Ishikawa (cell line): Measurements from ENCODE around the gene LRRC39.
A peak's percentile ranks its signal among the peaks of the same experiment; 100 is the strongest.

Experiments
- CEBPB ChIP-seq: IDR thresholded peaks from 2 replicates; pipeline ENCODE4 v1.6.1; 2012
- CREB1 ChIP-seq: IDR thresholded peaks from 2 replicates; pipeline ENCODE4 v1.6.1; 2012; ENCODE audit warnings: low read depth
- EGR1 ChIP-seq: IDR thresholded peaks from 2 replicates; pipeline ENCODE4 v1.6.1; 2012
- EP300 ChIP-seq: IDR thresholded peaks from 2 replicates; pipeline ENCODE4 v1.6.1; 2012; ENCODE audit warnings: borderline replicate concordance
- FOXM1 ChIP-seq: IDR thresholded peaks from 2 replicates; pipeline ENCODE4 v1.6.1; 2012; ENCODE audit warnings: low read depth, borderline replicate concordance
- MAX ChIP-seq: IDR thresholded peaks from 2 replicates; pipeline ENCODE4 v1.6.1; 2012
- NFIC ChIP-seq: IDR thresholded peaks from 2 replicates; pipeline ENCODE4 v1.6.1; 2012
- RAD21 ChIP-seq: IDR thresholded peaks from 2 replicates; pipeline ENCODE4 v1.6.1; 2012; ENCODE audit warnings: low read depth
- REST ChIP-seq: IDR thresholded peaks from 2 replicates; pipeline ENCODE4 v1.6.1; 2012; ENCODE audit warnings: low read depth, mild to moderate bottlenecking
- TAF1 ChIP-seq: IDR thresholded peaks from 2 replicates; pipeline ENCODE4 v1.6.1; 2012; ENCODE audit warnings: low read depth, mild to moderate bottlenecking
- TCF12 ChIP-seq: IDR thresholded peaks from 2 replicates; pipeline ENCODE4 v1.6.1; 2012; ENCODE audit warnings: low read depth
- TEAD4 ChIP-seq: IDR thresholded peaks from 2 replicates; pipeline ENCODE4 v1.6.1; 2012
- USF1 ChIP-seq: IDR thresholded peaks from 2 replicates; pipeline ENCODE4 v1.6.1; 2012
- YY1 ChIP-seq: IDR thresholded peaks from 2 replicates; pipeline ENCODE4 v1.6.1; 2012; ENCODE audit warnings: low read depth
- ZBTB7A ChIP-seq: IDR thresholded peaks from 2 replicates; pipeline ENCODE4 v1.6.1; 2012; ENCODE audit warnings: low read depth

Gene LRRC39

GRCh38 chr1:100142343-100142742, 35.7 kb downstream of the LRRC39 start:
- TF ChIP-seq TAF1 (no peak), REST (no peak), YY1 (no peak), EGR1 (no peak), CREB1 (no peak), TCF12 (no peak)

- TF ChIP-seq EGR1 (no peak), FOXM1 (no peak), EP300 (no peak), NFIC (no peak), CREB1 (no peak), MAX (no peak), REST (no peak)
Observed at GRCh38 chr1:100141192-100141591, 36.9 kb downstream of the LRRC39 start.

- no peak for TF ChIP-seq CREB1
- no peak for TF ChIP-seq USF1
- TF ChIP-seq EGR1, result no peak
- TF ChIP-seq CEBPB, result no peak
- no peak for TF ChIP-seq TEAD4
- TF ChIP-seq ZBTB7A, result no peak
Observed at GRCh38 chr1:100137602-100138001, 40.5 kb downstream of the LRRC39 start.

GRCh38 chr1:100134872-100135271, 43.2 kb downstream of the LRRC39 start:
- TF ChIP-seq EGR1, result no peak
- TF ChIP-seq REST, result no peak
- no peak for TF ChIP-seq MAX
- TF ChIP-seq NFIC, result no peak
- TF ChIP-seq CREB1, result no peak
- no peak for TF ChIP-seq RAD21
- TF ChIP-seq FOXM1, result no peak

GRCh38 chr1:100132566-100133477, 45.2 kb downstream of the LRRC39 start, which contains the start of the genes SASS6 and TRMT13:
TSS of gene SASS6 (minus strand) at chr1:100132930. CDS start at chr1:100132814, 116 bp downstream.
TSS of gene TRMT13 (plus strand) at chr1:100133163. CDS start at chr1:100133169, 6 bp downstream.
- TF ChIP-seq TEAD4 (peak; percentile 33), RAD21 (no peak), YY1 (peak; percentile 99), NFIC (peak; percentile 51; the same call in 1 of the 2 replicates), EGR1 (peak; percentile 90), FOXM1 (no peak), CEBPB (no peak), REST (no peak), TCF12 (peak; percentile 54; the same call in 1 of the 2 replicates), TAF1 (peak; percentile 55), CREB1 (no peak; the same call in 1 of the 2 replicates), EP300 (peak; percentile 42; the same call in 1 of the 2 replicates), USF1 (no peak; the same call in 1 of the 2 replicates), ZBTB7A (no peak), MAX (peak; percentile 94)
